ENCODE data around the gene RSU1.
"Not testable (repeated sequence)": the region's sequence is repeated elsewhere in the genome, so short reads cannot be mapped to it uniquely, and the experiment has no call there.

The RSU1 gene

GRCh38 chr10:16769331-16769730 lies 47.9 kb downstream of the RSU1 start:
- no peaks in the 10 kb centered on the region for H3K9me3 ChIP-seq (ENCODE audit: control insufficient read depth, insufficient read depth, low read length)
- no CpG with 5 or more reads among the region's 7 CpGs for WGBS (ENCODE audit: insufficient coverage, insufficient read length)

GRCh38 chr10:16768702-16769101 lies 48.5 kb downstream of the RSU1 start:
- Histone ChIP-seq H3K36me3 (ENCODE audit: control insufficient read depth, insufficient read depth, low read length) (no peaks in the 10 kb centered on the region), H3K27ac (ENCODE audit: low read length) (no peak overlapping the region), H3K27me3 (ENCODE audit: control insufficient read depth, insufficient read depth, low read length) (no peaks in the 10 kb centered on the region), H3K9me3 (ENCODE audit: control insufficient read depth, insufficient read depth, low read length) (no peaks in the 10 kb centered on the region), H3K4me1 (ENCODE audit: control insufficient read depth, insufficient read depth, low read length) (no peaks in the 10 kb centered on the region), H3K4me3 (ENCODE audit: low read length) (no peak overlapping the region)
- WGBS (ENCODE audit: insufficient coverage, insufficient read length) = no CpG with 5 or more reads among the region's 5 CpGs
- DNase-seq (ENCODE audit: low read depth, low spot score) = no peak

More at GRCh38 chr10:16769331-16769730, 47.9 kb downstream of the RSU1 start:
- no peaks in the 10 kb centered on the region for H3K27me3 ChIP-seq (ENCODE audit: control insufficient read depth, insufficient read depth, low read length)
- H3K36me3 ChIP-seq (ENCODE audit: control insufficient read depth, insufficient read depth, low read length) = no peaks in the 10 kb centered on the region
- no peak overlapping the region for H3K4me3 ChIP-seq (ENCODE audit: low read length)
- DNase-seq (ENCODE audit: low read depth, low spot score) = no peak
- H3K27ac ChIP-seq (ENCODE audit: low read length) = no peak overlapping the region
- H3K4me1 ChIP-seq (ENCODE audit: control insufficient read depth, insufficient read depth, low read length) = no peaks in the 10 kb centered on the region

- Histone ChIP-seq H3K9me3 (ENCODE audit: control insufficient read depth, insufficient read depth, low read length) (no peaks in the 10 kb centered on the region), H3K27me3 (ENCODE audit: control insufficient read depth, insufficient read depth, low read length) (no peaks in the 10 kb centered on the region), H3K36me3 (ENCODE audit: control insufficient read depth, insufficient read depth, low read length) (no peaks in the 10 kb centered on the region), H3K4me1 (ENCODE audit: control insufficient read depth, insufficient read depth, low read length) (no peaks in the 10 kb centered on the region), H3K27ac (ENCODE audit: low read length) (no peak overlapping the region), H3K4me3 (ENCODE audit: low read length) (no peak overlapping the region)
- no peak for DNase-seq (ENCODE audit: low read depth, low spot score)
- WGBS (ENCODE audit: insufficient coverage, insufficient read length) = no CpG with 5 or more reads among the region's 12 CpGs
These were observed 51.5 kb downstream of the RSU1 start for GRCh38 chr10:16765509-16766375.

GRCh38 chr10:16761300-16761699 lies 55.9 kb downstream of the RSU1 start:
- H3K27ac ChIP-seq (ENCODE audit: low read length) = no peak overlapping the region
- no peaks in the 10 kb centered on the region for H3K4me1 ChIP-seq (ENCODE audit: control insufficient read depth, insufficient read depth, low read length)
- H3K27me3 ChIP-seq (ENCODE audit: control insufficient read depth, insufficient read depth, low read length) = no peaks in the 10 kb centered on the region
- H3K9me3 ChIP-seq (ENCODE audit: control insufficient read depth, insufficient read depth, low read length) = no peaks in the 10 kb centered on the region
- H3K4me3 ChIP-seq (ENCODE audit: low read length) = no peak overlapping the region
- no peaks in the 10 kb centered on the region for H3K36me3 ChIP-seq (ENCODE audit: control insufficient read depth, insufficient read depth, low read length)
- no peak for DNase-seq (ENCODE audit: low read depth, low spot score)
- WGBS (ENCODE audit: insufficient coverage, insufficient read length) = no CpG with 5 or more reads among the region's 8 CpGs

- Histone ChIP-seq H3K4me3 (ENCODE audit: low read length) (no peak overlapping the region), H3K4me1 (ENCODE audit: control insufficient read depth, insufficient read depth, low read length) (no peaks in the 10 kb centered on the region), H3K27me3 (ENCODE audit: control insufficient read depth, insufficient read depth, low read length) (no peaks in the 10 kb centered on the region), H3K27ac (ENCODE audit: low read length) (no peak overlapping the region), H3K36me3 (ENCODE audit: control insufficient read depth, insufficient read depth, low read length) (no peaks in the 10 kb centered on the region; the same call in 1 of the 2 replicates), H3K9me3 (ENCODE audit: control insufficient read depth, insufficient read depth, low read length) (no peaks in the 10 kb centered on the region)
- WGBS (ENCODE audit: insufficient coverage, insufficient read length) = 100% methylated on average over 6 of the region's 12 CpGs
- no peak for DNase-seq (ENCODE audit: low read depth, low spot score)
These were observed 60.5 kb downstream of the RSU1 start for GRCh38 chr10:16756561-16757221.

GRCh38 chr10:16754765-16755164 lies 62.5 kb downstream of the RSU1 start:
- no peaks in the 10 kb centered on the region for H3K9me3 ChIP-seq (ENCODE audit: control insufficient read depth, insufficient read depth, low read length)
- no peaks in the 10 kb centered on the region; the same call in 1 of the 2 replicates for H3K36me3 ChIP-seq (ENCODE audit: control insufficient read depth, insufficient read depth, low read length)
- H3K4me1 ChIP-seq (ENCODE audit: control insufficient read depth, insufficient read depth, low read length) = no peaks in the 10 kb centered on the region
- no CpG with 5 or more reads among the region's 6 CpGs for WGBS (ENCODE audit: insufficient coverage, insufficient read length)
- H3K27me3 ChIP-seq (ENCODE audit: control insufficient read depth, insufficient read depth, low read length) = no peaks in the 10 kb centered on the region
- H3K27ac ChIP-seq (ENCODE audit: low read length) = no peak overlapping the region
- DNase-seq (ENCODE audit: low read depth, low spot score) = no peak
- H3K4me3 ChIP-seq (ENCODE audit: low read length) = no peak overlapping the region

- H3K27ac ChIP-seq (ENCODE audit: low read length); H3K4me1 ChIP-seq (ENCODE audit: control insufficient read depth, insufficient read depth, low read length); H3K9me3 ChIP-seq (ENCODE audit: control insufficient read depth, insufficient read depth, low read length); H3K4me3 ChIP-seq (ENCODE audit: low read length); DNase-seq (ENCODE audit: low read depth, low spot score); H3K36me3 ChIP-seq (ENCODE audit: control insufficient read depth, insufficient read depth, low read length); H3K27me3 ChIP-seq (ENCODE audit: control insufficient read depth, insufficient read depth, low read length): not testable (repeated sequence)
- no CpG with 5 or more reads among the region's 6 CpGs for WGBS (ENCODE audit: insufficient coverage, insufficient read length)
These were observed 64.4 kb downstream of the RSU1 start for GRCh38 chr10:16752849-16753248.

GRCh38 chr10:16752099-16752498 lies 65.1 kb downstream of the RSU1 start:
- no peak overlapping the region for H3K27ac ChIP-seq (ENCODE audit: low read length)
- DNase-seq (ENCODE audit: low read depth, low spot score) = no peak
- WGBS (ENCODE audit: insufficient coverage, insufficient read length) = no CpG with 5 or more reads among the region's 4 CpGs
- H3K9me3 ChIP-seq (ENCODE audit: control insufficient read depth, insufficient read depth, low read length) = no peaks in the 10 kb centered on the region
- H3K4me1 ChIP-seq (ENCODE audit: control insufficient read depth, insufficient read depth, low read length) = no peaks in the 10 kb centered on the region
- H3K4me3 ChIP-seq (ENCODE audit: low read length) = no peak overlapping the region
- H3K27me3 ChIP-seq (ENCODE audit: control insufficient read depth, insufficient read depth, low read length) = no peaks in the 10 kb centered on the region
- no peaks in the 10 kb centered on the region; the same call in 1 of the 2 replicates for H3K36me3 ChIP-seq (ENCODE audit: control insufficient read depth, insufficient read depth, low read length)

GRCh38 chr10:16751244-16751643 lies 66.0 kb downstream of the RSU1 start:
- Histone ChIP-seq H3K9me3 (ENCODE audit: control insufficient read depth, insufficient read depth, low read length) (no peaks in the 10 kb centered on the region), H3K27ac (ENCODE audit: low read length) (no peak overlapping the region), H3K4me3 (ENCODE audit: low read length) (no peak overlapping the region), H3K4me1 (ENCODE audit: control insufficient read depth, insufficient read depth, low read length) (no peaks in the 10 kb centered on the region), H3K36me3 (ENCODE audit: control insufficient read depth, insufficient read depth, low read length) (no peaks in the 10 kb centered on the region; the same call in 1 of the 2 replicates), H3K27me3 (ENCODE audit: control insufficient read depth, insufficient read depth, low read length) (no peaks in the 10 kb centered on the region)
- DNase-seq (ENCODE audit: low read depth, low spot score) = no peak
- no CpG with 5 or more reads among the region's 8 CpGs for WGBS (ENCODE audit: insufficient coverage, insufficient read length)

- H3K36me3 ChIP-seq (ENCODE audit: control insufficient read depth, insufficient read depth, low read length) = no peaks in the 10 kb centered on the region; the same call in 1 of the 2 replicates
- H3K4me1 ChIP-seq (ENCODE audit: control insufficient read depth, insufficient read depth, low read length) = no peaks in the 10 kb centered on the region
- no peak overlapping the region for H3K27ac ChIP-seq (ENCODE audit: low read length)
- no peaks in the 10 kb centered on the region for H3K9me3 ChIP-seq (ENCODE audit: control insufficient read depth, insufficient read depth, low read length)
- no peak for DNase-seq (ENCODE audit: low read depth, low spot score)
- no CpG with 5 or more reads among the region's 3 CpGs for WGBS (ENCODE audit: insufficient coverage, insufficient read length)
- H3K27me3 ChIP-seq (ENCODE audit: control insufficient read depth, insufficient read depth, low read length) = no peaks in the 10 kb centered on the region
- no peak overlapping the region for H3K4me3 ChIP-seq (ENCODE audit: low read length)
These were observed 66.8 kb downstream of the RSU1 start for GRCh38 chr10:16750461-16750860.

All from iPS DF 6.9 (cell line).